Measurements from ENCODE around the gene MYLIP. TPM values are rescaled to one million over a fixed set of nuclear protein-coding genes. Genes with fewer than 3 reads are reported as not detected.
"Not testable (repeated sequence)": the region's sequence is repeated elsewhere in the genome, so short reads cannot be mapped to it uniquely, and the experiment has no call there.

The MYLIP gene
- polyA plus RNA-seq, 1 donor, result 41.5 TPM

GRCh38 chr6:16173167-16173940 is 44.5 kb downstream of the MYLIP start:
- no peak for DNase-seq (ENCODE audit: low read depth)

- no peak for DNase-seq (ENCODE audit: low read depth)
Measured at GRCh38 chr6:16174416-16175078, 45.7 kb downstream of the MYLIP start.

DNA sequence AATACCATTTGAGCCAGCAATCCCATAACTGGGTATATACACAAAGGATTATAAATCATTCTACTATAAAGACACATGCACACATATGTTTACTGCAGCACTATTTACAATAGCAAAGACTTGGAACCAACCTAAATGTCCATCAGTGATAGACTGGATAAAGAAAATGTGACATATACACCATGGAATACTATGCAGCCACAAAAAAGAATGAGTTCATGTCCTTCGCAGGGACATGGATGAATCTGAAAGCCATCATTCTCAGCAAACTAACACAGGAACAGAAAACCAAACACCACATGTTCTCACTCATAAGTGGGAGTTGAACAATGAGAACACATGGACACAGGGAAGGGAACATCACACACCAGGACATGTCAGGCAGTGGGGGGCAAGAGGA is 47.7 kb downstream of the MYLIP start:
- DNase-seq (ENCODE audit: low read depth), result not testable (repeated sequence)

DNA sequence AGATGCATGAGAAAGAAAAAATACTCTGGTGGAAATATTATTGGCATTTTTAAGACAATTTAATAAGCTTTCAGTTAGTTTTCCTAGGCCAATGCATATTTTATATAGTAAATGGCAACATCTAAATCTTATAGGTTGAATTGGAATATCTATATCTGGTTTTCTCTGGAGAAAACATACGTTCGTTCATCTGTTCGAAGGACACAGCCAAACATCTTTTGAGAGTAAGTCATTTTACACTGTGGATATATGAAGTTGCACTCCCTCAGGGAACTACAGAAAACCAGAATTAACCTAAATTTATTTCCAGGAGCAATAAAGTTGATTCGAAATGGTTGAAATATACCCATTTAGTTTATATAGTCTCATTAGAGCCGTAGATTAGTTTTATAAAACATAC is 49.0 kb downstream of the MYLIP start:
- no peak for DNase-seq (ENCODE audit: low read depth)

DNA sequence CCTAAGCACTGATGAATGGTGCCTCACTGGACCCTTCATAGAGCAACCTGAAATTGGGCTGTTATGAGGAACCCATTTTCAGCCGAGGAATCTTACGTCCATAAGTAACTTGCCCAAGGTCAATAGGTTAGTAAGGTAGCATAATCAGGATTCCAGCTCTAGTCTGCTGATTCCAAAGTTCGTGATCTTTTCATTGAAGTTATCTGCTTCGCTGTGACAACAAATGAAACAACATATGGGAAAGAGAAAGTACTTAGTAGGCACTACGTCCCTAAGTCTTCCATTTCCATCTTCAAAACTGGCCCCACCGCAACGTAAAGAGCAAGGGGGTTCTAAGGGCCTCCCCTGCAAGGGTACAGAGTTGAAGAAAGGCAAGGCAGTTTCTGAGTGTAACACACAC is 49.5 kb downstream of the MYLIP start:
- DNase-seq (ENCODE audit: low read depth), result no peak

DNA sequence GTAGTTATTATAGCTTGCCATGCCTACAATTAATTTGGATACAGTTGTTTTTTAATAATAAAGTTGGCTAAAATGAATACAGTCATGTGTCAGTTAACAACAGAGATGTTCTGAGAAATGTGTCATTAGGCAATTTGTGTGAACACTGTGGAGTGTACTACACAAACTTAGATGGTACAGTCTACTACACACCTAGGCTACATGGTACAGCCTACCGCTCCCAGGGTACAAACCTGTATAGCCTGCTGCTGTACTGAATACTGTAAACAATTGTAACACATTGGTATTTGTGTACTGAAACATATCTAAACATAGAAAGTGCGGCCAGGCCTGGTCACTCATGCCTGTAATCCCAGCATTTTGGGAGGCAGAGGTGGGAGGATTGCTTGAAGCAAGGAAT is 50.2 kb downstream of the MYLIP start:
- DNase-seq (ENCODE audit: low read depth), result no peak

GRCh38 chr6:16179970-16180431 is 51.1 kb downstream of the MYLIP start:
- DNase-seq (ENCODE audit: low read depth), result no peak

DNA sequence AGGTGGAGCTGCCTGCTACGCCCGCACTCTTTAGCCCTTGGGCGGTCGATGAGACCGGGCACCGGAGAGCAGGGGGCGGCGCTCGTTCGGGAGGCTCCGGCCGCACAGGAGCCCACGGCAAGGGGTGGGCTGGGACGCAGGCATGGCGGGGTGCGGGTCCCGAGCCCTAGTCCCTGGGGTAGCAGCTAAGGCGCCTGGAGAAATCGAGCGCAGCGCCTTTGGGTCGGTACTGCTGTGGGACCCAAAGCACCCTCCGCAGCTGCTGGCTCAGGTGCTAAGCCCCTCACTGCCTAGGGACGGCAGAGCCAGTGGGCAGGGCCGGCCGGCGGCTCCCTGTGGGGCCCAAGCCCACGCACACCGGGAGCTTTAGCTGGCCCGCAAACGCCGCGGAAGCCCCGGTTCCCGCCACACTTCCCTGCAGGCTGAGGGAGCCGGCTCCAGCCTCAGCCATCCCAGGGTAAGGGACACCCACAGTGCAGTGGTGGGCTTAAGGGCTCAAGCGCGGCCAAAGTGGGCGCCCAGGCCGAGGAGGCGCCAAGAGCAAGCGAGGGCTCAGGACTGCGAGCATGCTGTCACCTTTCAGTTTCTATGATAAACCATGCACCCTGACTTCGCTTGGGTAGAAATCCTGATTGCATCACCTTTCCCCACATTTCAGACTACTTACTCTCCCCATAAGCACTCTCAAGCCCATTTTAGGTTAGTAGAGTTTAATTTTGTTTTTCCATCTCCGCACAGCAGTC is 52.0 kb downstream of the MYLIP start:
- DNase-seq (ENCODE audit: low read depth), result no peak

- DNase-seq (ENCODE audit: low read depth), result no peak
Measured at GRCh38 chr6:16181439-16182297, 52.8 kb downstream of the MYLIP start.

DNA sequence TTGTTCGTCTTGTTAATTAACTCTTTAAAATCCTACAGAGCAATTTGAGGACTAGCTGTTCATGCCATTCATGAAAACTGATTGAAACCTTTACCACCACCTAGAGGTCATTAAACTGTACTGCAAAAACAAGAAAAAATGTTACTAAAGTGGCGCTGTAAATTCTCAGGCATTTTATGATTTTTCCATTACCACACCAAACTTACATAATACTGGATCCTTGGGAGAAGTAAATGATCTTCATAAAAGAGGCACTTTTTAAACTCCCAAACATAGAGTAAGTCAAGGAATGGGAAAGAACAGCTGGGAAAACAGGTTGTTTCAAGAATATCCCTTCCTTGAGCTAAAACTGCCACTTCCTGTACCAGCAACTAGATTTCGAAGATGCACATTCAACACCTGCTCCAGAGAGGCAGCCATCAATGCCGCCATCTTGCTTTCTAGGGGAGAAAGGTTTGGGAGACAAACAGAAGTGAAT is 54.3 kb downstream of the MYLIP start:
- peak; percentile 67 for DNase-seq (ENCODE audit: low read depth)

GRCh38 chr6:16184129-16184528 is 55.2 kb downstream of the MYLIP start:
- no peak for DNase-seq (ENCODE audit: low read depth)

GRCh38 chr6:16184551-16184950 is 55.7 kb downstream of the MYLIP start:
- DNase-seq (ENCODE audit: low read depth), result no peak

- DNase-seq (ENCODE audit: low read depth), result no peak
Measured at GRCh38 chr6:16187176-16187575, 58.3 kb downstream of the MYLIP start.

DNA sequence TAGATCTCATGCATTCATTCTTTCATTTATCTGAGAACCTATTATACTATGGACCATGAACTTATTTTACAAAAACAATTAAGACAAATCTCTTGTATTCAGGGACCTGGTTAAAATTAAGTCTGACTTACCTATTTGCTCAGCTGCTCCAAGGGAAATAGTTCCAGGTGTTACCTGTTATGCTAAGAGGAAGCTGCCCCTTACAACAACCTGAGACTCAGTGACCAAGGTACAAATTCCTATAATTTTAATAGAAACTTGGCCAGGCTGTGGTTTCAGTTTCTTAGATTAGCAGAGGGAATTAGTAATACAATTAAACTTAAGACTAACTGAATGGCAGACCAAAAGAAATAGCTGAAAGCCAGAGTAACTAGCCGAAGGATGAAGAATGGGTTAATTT is 61.3 kb downstream of the MYLIP start:
- no peak for DNase-seq (ENCODE audit: low read depth)

- DNase-seq (ENCODE audit: low read depth), result no peak
Measured at GRCh38 chr6:16196260-16196983, 67.5 kb downstream of the MYLIP start.

DNA sequence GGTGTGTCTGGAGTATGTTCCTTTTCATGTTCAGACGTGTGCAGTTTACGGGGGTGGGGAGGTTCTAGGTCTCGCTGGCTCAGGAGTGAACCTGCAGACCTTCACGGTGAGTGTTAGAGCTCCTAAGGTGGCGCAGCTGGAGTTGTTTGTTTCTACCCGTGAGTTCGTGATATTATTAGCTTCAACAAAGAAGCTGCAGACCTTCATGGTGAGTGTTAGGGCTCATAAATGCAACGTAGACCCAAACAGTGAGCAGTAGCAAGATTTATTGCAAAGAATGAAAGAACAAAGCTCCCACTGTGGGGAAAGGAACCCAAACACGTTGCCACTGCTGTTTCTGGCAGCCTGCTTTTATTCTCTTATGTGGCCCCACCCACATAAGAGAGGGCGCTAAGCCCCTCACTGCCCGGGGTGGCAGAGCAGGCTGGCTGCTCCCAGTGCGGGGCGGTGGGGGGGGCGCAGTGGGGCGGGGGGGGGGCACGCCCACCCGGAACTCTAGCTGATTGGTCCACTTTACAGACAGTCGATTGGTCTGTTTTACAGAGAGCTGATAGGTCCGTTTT is 68.2 kb downstream of the MYLIP start:
- no peak for DNase-seq (ENCODE audit: low read depth)
